WI38 (cell line): ENCODE measurements around the gene NCK1.

Experiments
- H3K4me3 ChIP-seq: 2 replicates; pipeline ENCODE4 v1.5.1; 2011; ENCODE audit warnings: low read depth, mild to moderate bottlenecking, control low read depth, low read length
- CTCF ChIP-seq: IDR thresholded peaks from 2 replicates; pipeline ENCODE4 v1.5.1; 2012; ENCODE audit warnings: low read depth, mild to moderate bottlenecking, control low read depth, low read length

The NCK1 gene

GRCh38 chr3:136990826-136991225 lies 128.8 kb downstream of the NCK1 start:
- H3K4me3 ChIP-seq = no peak overlapping the region
- no peak for TF ChIP-seq CTCF

GRCh38 chr3:136992115-136992514 lies 130.1 kb downstream of the NCK1 start:
- no peak overlapping the region for H3K4me3 ChIP-seq
- no peak for TF ChIP-seq CTCF

- H3K4me3 ChIP-seq = no peak overlapping the region
- TF ChIP-seq CTCF = no peak
Measured at GRCh38 chr3:136994772-136995516, 132.9 kb downstream of the NCK1 start.

GRCh38 chr3:136995652-136996051 lies 133.6 kb downstream of the NCK1 start:
- TF ChIP-seq CTCF = no peak
- no peak overlapping the region for H3K4me3 ChIP-seq
